ENCODE measurements around the gene PECR. TPM values are rescaled to one million over a fixed set of nuclear protein-coding genes. Genes with fewer than 3 reads are reported as not detected.

PECR gene
- total and polyA plus RNA-seq, 2 of the 4 experiments (the other 2 are of a cell fraction), result 11.4 to 17.7 TPM

GRCh38 chr2:216033403-216033802 is 48.2 kb downstream of the PECR start:
- Histone ChIP-seq H3K4me3 (ENCODE audit: insufficient read depth, low read depth, low read length) (no peak overlapping the region), H2BK120ac (ENCODE audit: low read depth, low read length) (0 out of 2 replicates have a peak overlapping the region, but pooled peaks have one; percentile 16), H4K91ac (ENCODE audit: insufficient read depth, low read depth, low read length) (no peak overlapping the region), H2BK5ac (ENCODE audit: low read depth, low read length, poor library complexity, severe bottlenecking) (no peak overlapping the region), H2AK5ac (ENCODE audit: low read depth, low read length) (peak overlapping the region; percentile 70; the same call in 1 of the 2 replicates), H3K4me1 (ENCODE audit: control insufficient read depth, insufficient read depth, low read length) (peaks cover 11% of the 10 kb centered on the region), H3K9me3 (ENCODE audit: control insufficient read depth, insufficient read depth, low read length) (no peaks in the 10 kb centered on the region), H3K4me2 (ENCODE audit: low read depth, low read length) (no peak overlapping the region), H3K23ac (ENCODE audit: low read depth, low read length) (no peak overlapping the region), H3K9ac (ENCODE audit: low read depth, low read length) (no peak overlapping the region), H2AFZ (replicated peaks; ENCODE audit: low read length, poor library complexity) (no peak overlapping the region), H3K27ac (ENCODE audit: insufficient read depth, low read length) (no peak overlapping the region), H3K9me1 (ENCODE audit: insufficient read depth, low read length) (peaks cover 10% of the 10 kb centered on the region; the same call in 1 of the 2 replicates), H2BK15ac (ENCODE audit: low read depth, low read length) (no peak overlapping the region), H3K36me3 (ENCODE audit: control insufficient read depth, insufficient read depth, low read length) (no peaks in the 10 kb centered on the region), H3K4ac (ENCODE audit: low read depth, low read length) (no peak overlapping the region), H3K56ac (ENCODE audit: extremely low read depth, insufficient read depth, low read length) (no peak overlapping the region), H3K18ac (ENCODE audit: low read depth, low read length) (no peak overlapping the region), H2BK20ac (ENCODE audit: low read depth, low read length) (0 out of 2 replicates have a peak overlapping the region, but pooled peaks have one; percentile 1), H4K8ac (ENCODE audit: low read depth in 2 of 2, low read length in 2 of 2) (no peak overlapping the region), H2AK9ac (replicated peaks; ENCODE audit: low read depth, low read length, poor library complexity) (no peak overlapping the region), H3K79me1 (ENCODE audit: low read depth in 1 of 2, low read length in 2 of 2) (0 out of 4 replicates have a peak, but pooled peaks cover 0 to 4% of the 10 kb centered on the region in 2 experiments), H3K27me3 (ENCODE audit: control insufficient read depth, insufficient read depth, low read length) (no peaks in the 10 kb centered on the region), H4K20me1 (ENCODE audit: insufficient read depth, low read length) (no peaks in the 10 kb centered on the region), H4K5ac (ENCODE audit: low read depth, low read length) (no peak overlapping the region), H3K14ac (replicated peaks; ENCODE audit: low read depth, low read length) (no peak overlapping the region)
- 100% methylated on average over 2 of the region's 3 CpGs; no CpG with 5 or more reads in 1 of the 2 experiments for WGBS, 2 experiments (ENCODE audit: extremely low coverage in 2 of 2, insufficient read length in 1 of 2)
- POLR2A ChIA-PET (ENCODE audit: unreplicated experiment), result no interaction called here
- no TSS peak for BruUV-seq (replicated peaks)
- in situ Hi-C loops (cut with MboI; ENCODE audit: low sequenced_read_pairs) (no loop called here), dilution Hi-C loops (cut with HindIII; ENCODE audit: low sequenced_read_pairs, unreplicated experiment) (no loop called here), intact Hi-C loops (cut with micrococcal nuclease) (loop anchor here (2.0 to 10.0 kb wide), 2 partner anchors 75 to 631 kb away; partner anchors contain the start of gene XRCC5)
- CTCF ChIA-PET, result interaction anchor here (0.6 to 1.8 kb wide), 8 partner anchors 9 to 76 kb away, joined by 3 to 5 read pairs (median 3); no protein-coding TSS in a partner anchor
- TF ChIP-seq RCOR1 (IDR thresholded peaks at IDR 0.05; ENCODE audit: insufficient replicate concordance, low read length) (no peak), BHLHE40 (IDR thresholded peaks at IDR 0.05; ENCODE audit: low read depth, low read length) (no peak), CHD1 (IDR thresholded peaks at IDR 0.05; ENCODE audit: low read depth, low read length) (no peak), MAFK (IDR thresholded peaks at IDR 0.05; ENCODE audit: low read depth, low read length) (no peak), POLR2A (IDR thresholded peaks at IDR 0.05; ENCODE audit: low read depth, low read length) (no peak), RAD21 (IDR thresholded peaks at IDR 0.05; ENCODE audit: low read length) (no peak)
- DNase-seq (no peak), ATAC-seq (ENCODE audit: low read depth) (no peak)

Data from IMR-90 (cell line).